GM12801 (cell line): ENCODE results near the gene PPP3R1.

Source experiments
- TF ChIP-seq, protein P1 (sequence below): IDR thresholded peaks from one replicate; pipeline ENCODE4 v1.5.1; 2011; ENCODE audit warnings: control low read depth; ENCODE audit not compliant: insufficient read length; ENCODE audit errors: extremely low read depth

PPP3R1 gene

DNA sequence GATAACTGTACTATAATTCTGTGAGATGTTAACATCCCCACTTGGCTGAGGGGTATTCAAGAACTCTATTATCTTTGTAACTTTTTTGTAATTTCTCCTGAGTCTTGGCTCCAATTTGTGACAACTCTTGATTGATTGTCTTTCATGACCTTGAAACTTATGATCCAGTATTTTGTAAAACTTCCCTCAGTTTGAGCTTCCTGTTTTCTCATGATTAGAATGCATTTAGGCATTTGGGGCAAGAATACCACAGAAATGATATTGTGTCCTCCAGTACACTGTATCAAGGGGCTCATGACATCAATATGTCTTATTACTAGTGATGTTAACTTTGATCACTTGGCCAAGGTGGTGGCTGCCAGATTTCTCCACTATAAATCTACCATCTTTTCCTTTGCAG is 57.2 kb downstream of the PPP3R1 start:
- TF ChIP-seq, protein P1, sequence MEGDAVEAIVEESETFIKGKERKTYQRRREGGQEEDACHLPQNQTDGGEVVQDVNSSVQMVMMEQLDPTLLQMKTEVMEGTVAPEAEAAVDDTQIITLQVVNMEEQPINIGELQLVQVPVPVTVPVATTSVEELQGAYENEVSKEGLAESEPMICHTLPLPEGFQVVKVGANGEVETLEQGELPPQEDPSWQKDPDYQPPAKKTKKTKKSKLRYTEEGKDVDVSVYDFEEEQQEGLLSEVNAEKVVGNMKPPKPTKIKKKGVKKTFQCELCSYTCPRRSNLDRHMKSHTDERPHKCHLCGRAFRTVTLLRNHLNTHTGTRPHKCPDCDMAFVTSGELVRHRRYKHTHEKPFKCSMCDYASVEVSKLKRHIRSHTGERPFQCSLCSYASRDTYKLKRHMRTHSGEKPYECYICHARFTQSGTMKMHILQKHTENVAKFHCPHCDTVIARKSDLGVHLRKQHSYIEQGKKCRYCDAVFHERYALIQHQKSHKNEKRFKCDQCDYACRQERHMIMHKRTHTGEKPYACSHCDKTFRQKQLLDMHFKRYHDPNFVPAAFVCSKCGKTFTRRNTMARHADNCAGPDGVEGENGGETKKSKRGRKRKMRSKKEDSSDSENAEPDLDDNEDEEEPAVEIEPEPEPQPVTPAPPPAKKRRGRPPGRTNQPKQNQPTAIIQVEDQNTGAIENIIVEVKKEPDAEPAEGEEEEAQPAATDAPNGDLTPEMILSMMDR, result no peak

DNA sequence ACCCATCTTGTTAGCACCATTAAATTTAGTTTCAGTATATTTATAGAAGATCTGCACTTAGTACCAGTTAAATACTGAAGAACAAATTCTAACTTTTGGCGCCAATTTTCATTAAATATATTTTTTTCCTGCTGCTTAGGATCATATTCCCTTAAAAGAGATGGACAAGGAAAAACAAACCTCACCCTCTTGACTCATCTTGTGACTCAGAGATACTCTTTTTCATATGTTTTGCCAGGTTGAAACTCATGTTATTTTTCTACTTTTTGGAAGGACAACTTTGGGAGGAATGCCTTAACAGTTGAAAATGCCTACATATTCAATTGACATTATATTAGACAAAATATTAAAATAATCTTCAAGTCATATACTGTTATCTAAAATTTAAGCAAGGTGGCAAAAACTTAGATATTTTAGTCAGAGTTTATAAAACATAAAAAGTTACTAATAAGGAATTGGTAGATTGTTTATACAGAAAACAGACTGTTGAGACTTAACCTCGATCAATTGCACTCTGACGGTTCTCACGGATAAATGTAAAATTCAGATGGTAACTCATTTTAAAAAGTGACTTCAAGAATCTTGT is 58.5 kb downstream of the PPP3R1 start:
- TF ChIP-seq, protein P1, result no peak

DNA sequence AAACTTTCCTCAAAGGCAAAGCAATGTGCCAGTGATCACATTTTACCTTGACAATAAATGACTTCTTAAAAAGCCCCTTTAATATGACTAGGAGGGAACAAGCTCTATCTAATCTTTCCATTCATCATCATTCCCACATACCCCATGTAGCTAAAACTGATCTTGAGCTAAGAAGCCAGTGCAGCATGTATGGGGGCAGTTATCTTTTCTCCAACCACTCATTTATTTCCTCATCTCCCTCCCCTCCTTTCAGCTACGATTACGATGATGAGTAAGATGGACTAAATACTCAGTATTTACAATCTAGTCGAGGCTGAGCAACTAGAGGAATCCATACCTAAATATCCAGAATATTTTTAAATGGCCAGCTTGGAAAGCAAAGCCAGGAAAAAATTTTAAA is 59.2 kb downstream of the PPP3R1 start:
- TF ChIP-seq, protein P1, result no peak

DNA sequence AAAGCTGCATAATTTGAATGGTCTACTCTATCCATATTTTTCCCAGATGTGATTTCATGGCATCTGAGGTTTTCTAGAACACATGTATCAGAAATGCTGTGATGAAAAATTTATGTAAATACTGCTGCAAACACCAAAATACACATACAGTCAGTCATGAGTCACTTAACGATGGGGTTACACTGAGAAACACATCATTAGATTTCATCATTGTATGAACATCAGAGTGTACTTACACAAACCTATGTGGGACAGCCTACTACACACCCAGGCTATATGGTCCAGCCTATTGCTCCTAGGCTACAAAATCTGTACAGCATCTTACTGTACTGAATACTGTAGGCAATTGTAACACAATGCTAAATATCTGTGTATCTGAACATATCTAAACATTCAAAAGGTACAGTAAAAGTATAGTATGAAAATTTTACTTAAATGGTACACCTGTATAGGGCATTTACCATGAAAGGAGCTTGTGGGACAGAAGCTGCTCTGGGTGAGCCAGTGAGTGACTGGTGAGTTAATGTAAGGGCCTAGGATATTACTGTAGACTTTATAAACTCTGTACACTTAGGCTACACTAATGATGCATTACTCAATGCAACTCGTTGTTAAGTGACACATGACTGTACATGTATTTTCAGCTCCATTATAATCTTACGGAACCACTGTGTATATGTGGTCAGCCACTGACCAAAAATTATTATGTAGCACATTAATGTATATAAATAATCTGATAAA is 61.2 kb downstream of the PPP3R1 start:
- TF ChIP-seq, protein P1, result no peak

DNA sequence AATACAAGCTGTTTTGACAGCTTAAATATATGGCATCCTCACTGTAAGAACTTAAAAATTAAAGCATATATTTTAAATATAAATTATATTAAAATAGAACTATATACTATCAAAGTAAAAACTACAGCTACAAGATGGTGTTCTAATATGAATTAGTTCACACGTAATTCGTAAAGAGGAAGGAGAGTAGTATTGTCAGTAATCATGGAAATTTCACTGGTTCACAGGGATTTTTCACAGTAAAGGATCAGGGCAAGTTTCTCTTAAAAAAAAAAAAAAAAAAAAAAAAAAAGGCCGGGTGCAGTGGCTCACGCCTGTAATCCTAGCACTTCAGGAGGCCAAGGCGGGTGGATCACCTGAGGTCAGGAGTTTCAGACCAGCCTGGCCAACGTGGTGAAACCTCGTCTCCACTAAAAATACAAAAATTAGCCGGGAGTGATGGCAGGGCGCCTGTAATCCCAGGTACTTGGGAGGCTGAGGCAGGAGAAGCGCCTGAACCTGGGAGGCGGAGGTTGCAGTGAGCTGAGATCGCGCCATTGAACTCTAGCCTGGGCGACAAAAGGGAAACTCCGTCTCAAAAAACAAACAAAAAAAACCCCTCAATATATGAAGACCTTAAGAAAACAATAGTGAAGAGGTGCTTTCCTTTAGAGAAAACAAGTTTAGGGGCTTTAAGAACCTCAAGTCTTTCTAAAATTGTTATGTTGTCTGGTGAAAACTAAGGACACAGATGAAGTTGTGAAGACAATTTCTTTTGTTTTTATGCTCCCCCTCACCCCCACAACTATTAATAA is 62.1 kb downstream of the PPP3R1 start:
- TF ChIP-seq, protein P1, result no peak

DNA sequence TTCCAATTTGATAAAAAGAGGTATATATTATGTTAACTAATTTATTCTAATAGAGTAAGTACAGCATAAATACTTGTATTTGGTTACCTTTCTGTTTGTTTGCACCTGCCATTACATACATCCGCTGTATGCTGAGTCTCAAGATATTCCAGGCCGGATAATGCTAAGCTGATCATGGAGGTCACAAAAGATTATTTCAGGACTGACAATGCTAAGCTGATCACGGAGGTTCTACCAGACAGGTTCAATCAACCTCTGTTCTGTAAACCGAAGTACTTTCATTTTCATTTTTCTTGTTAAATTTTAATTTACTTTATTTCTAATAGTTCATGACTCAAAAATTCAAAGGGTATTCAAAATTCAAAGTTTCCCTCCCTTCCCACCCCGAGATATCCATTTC is 63.5 kb downstream of the PPP3R1 start:
- TF ChIP-seq, protein P1, result no peak

DNA sequence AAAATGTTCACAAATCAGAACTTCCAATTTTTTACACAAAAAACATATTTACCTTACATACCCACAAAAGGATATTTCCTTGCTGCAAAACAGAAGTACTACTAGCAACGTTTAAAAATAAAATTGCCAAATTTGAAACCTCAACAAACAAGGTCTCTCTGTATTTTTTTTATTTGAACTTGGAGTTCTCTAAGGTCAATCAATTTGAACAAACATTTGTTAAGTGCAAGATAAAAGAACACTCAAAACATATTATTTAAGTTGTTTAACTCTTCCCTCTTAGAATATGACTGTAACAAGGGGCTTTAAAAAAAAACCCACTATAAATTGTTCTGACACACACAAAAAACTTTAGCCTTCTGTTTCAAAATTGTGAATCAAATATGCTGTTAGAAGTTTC is 65.0 kb downstream of the PPP3R1 start:
- TF ChIP-seq, protein P1, result no peak
